ENCODE data around the gene BMPER. TPM values are rescaled to one million over a fixed set of nuclear protein-coding genes. Genes with fewer than 3 reads are reported as not detected.

Gene BMPER
- total and polyA plus RNA-seq, 2 experiments from 2014 or later: 40.5 to 97.3 TPM

DNA sequence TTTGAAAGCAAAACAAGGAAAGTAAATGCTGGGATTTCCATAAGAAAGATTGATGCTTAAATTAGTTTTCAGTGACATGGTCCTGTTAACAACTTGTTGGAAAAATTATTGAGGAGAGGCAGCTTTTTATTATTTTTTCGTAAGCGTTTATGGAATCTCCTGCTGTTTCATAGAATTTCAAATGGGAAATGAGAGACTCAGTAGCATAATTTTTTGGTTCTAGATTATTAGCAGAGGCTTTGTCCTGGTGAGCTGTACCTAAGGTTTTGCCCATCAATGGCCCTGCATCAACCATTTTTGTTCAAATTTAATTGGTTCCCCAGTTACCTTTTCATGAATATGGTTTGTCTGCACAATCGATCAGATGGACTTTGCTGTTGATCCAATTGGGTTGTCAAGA lies 205.7 kb downstream of the BMPER start:
- in situ Hi-C loops (cut with MboI): no loop called here
- H3K9me3 ChIP-seq (ENCODE audit: low read depth): no peaks in the 10 kb centered on the region

DNA sequence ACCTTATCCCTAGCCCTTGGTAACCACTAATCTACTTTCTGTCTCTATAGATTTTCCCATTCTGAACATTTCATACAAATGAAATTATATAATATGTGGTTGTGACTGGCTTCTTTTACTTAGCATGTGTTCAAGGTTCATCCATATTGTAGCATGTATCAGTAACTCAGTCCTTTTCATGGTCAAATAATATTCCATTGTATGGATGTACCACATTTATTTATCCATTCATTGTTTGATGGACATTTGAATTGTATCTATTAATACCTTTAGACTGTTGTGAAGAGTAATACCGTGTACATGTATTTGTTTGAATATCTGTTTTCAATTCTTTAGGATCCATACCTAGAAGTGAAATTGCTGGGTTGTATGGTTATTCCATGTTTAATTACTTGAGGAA lies 210.2 kb downstream of the BMPER start:
- Histone ChIP-seq H3K27me3 (replicated peaks; ENCODE audit: insufficient read depth) (no peaks in the 10 kb centered on the region), H3K4me3 (no peak overlapping the region), H3K36me3 (ENCODE audit: low read depth) (0 out of 2 replicates have a peak, but pooled peaks cover 7% of the 10 kb centered on the region), H3K9me3 (ENCODE audit: low read depth) (no peaks in the 10 kb centered on the region), H3K79me2 (ENCODE audit: insufficient read depth) (peaks cover 66% of the 10 kb centered on the region), H3K9ac (no peak overlapping the region), H3K27ac (no peak overlapping the region), H3F3A (ENCODE audit: insufficient read depth) (no peaks in the 10 kb centered on the region), H3K4me1 (ENCODE audit: insufficient read depth) (no peaks in the 10 kb centered on the region), H3K9me2 (ENCODE audit: insufficient read depth) (no peaks in the 10 kb centered on the region), H2AFZ (no peak overlapping the region), H3K4me2 (ENCODE audit: unreplicated experiment) (no peak overlapping the region), H4K20me1 (ENCODE audit: insufficient read depth) (no peaks in the 10 kb centered on the region)
- in situ Hi-C loops (cut with MboI): no loop called here
- 98 to 100% methylated on average over 1 of the region's 1 CpG for WGBS, 2 experiments (ENCODE audit: low coverage in 1 of 2, low lambda C conversion rate in 2 of 2, missing lambda C conversion rate in 2 of 2)
- TF ChIP-seq EZH2 (IDR thresholded peaks at IDR 0.05; ENCODE audit: insufficient read depth, poor library complexity, severe bottlenecking) (no peak), EZH2phosphoT487 (IDR thresholded peaks at IDR 0.05; ENCODE audit: insufficient read depth, low read depth) (no peak)
- no peak for DNase-seq

More for the DNA sequence above, 205.7 kb downstream of the BMPER start:
- Histone ChIP-seq H3K27ac (no peak overlapping the region), H3K79me2 (ENCODE audit: insufficient read depth) (peaks cover 54% of the 10 kb centered on the region), H3K4me1 (ENCODE audit: insufficient read depth) (peaks cover 27% of the 10 kb centered on the region), H3F3A (ENCODE audit: insufficient read depth) (peaks cover 30% of the 10 kb centered on the region), H3K4me2 (ENCODE audit: unreplicated experiment) (no peak overlapping the region), H3K4me3 (no peak overlapping the region), H3K36me3 (ENCODE audit: low read depth) (0 out of 2 replicates have a peak, but pooled peaks cover 7% of the 10 kb centered on the region), H2AFZ (no peak overlapping the region), H3K27me3 (replicated peaks; ENCODE audit: insufficient read depth) (no peaks in the 10 kb centered on the region), H3K9ac (no peak overlapping the region), H3K9me2 (ENCODE audit: insufficient read depth) (no peaks in the 10 kb centered on the region), H4K20me1 (ENCODE audit: insufficient read depth) (no peaks in the 10 kb centered on the region)
- 76 to 84% methylated on average over 3 of the region's 3 CpGs for WGBS, 2 experiments (ENCODE audit: low coverage in 1 of 2, low lambda C conversion rate in 2 of 2, missing lambda C conversion rate in 2 of 2)
- DNase-seq: no peak
- TF ChIP-seq EZH2phosphoT487 (IDR thresholded peaks at IDR 0.05; ENCODE audit: insufficient read depth, low read depth) (no peak), EZH2 (IDR thresholded peaks at IDR 0.05; ENCODE audit: insufficient read depth, poor library complexity, severe bottlenecking) (no peak)

DNA sequence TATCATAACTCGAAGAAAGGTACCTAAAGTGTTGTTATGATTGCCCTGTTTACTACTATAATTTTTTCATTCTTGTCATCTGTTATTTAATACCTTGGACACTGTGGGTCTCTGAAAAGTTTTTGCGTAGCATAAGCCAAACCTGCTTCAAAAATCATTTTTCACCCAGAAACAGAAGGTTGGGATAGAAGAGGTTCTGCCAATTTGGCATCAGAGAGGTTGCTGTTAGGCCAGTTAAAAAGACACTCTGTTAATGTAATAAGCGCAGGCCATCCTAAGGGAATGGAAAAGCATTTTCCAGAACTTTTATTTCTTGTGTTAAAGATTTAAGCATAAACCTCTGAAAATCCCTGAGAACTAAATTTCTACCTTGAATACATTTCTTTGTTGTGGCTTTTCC lies 212.2 kb downstream of the BMPER start:
- H3K4me3 ChIP-seq: no peak overlapping the region
- no peak for DNase-seq
- H3K79me2 ChIP-seq (ENCODE audit: insufficient read depth): peaks cover 61% of the 10 kb centered on the region
- 90 to 91% methylated on average over 3 of the region's 3 CpGs for WGBS, 2 experiments (ENCODE audit: low coverage in 1 of 2, low lambda C conversion rate in 2 of 2, missing lambda C conversion rate in 2 of 2)
- H2AFZ ChIP-seq: no peak overlapping the region
- no peaks in the 10 kb centered on the region for H3F3A ChIP-seq (ENCODE audit: insufficient read depth)
- no peak overlapping the region for H3K4me2 ChIP-seq (ENCODE audit: unreplicated experiment)
- no peak overlapping the region for H3K9ac ChIP-seq
- no peaks in the 10 kb centered on the region for H3K27me3 ChIP-seq (replicated peaks; ENCODE audit: insufficient read depth)
- H3K36me3 ChIP-seq (ENCODE audit: low read depth): 0 out of 2 replicates have a peak, but pooled peaks cover 7% of the 10 kb centered on the region
- H3K9me2 ChIP-seq (ENCODE audit: insufficient read depth): no peaks in the 10 kb centered on the region
- H4K20me1 ChIP-seq (ENCODE audit: insufficient read depth): no peaks in the 10 kb centered on the region
- no peaks in the 10 kb centered on the region for H3K9me3 ChIP-seq (ENCODE audit: low read depth)
- no peaks in the 10 kb centered on the region for H3K4me1 ChIP-seq (ENCODE audit: insufficient read depth)
- in situ Hi-C loops (cut with MboI): no loop called here
- no peak overlapping the region for H3K27ac ChIP-seq
- TF ChIP-seq EZH2 (IDR thresholded peaks at IDR 0.05; ENCODE audit: insufficient read depth, poor library complexity, severe bottlenecking) (no peak), EZH2phosphoT487 (IDR thresholded peaks at IDR 0.05; ENCODE audit: insufficient read depth, low read depth) (no peak)

DNA sequence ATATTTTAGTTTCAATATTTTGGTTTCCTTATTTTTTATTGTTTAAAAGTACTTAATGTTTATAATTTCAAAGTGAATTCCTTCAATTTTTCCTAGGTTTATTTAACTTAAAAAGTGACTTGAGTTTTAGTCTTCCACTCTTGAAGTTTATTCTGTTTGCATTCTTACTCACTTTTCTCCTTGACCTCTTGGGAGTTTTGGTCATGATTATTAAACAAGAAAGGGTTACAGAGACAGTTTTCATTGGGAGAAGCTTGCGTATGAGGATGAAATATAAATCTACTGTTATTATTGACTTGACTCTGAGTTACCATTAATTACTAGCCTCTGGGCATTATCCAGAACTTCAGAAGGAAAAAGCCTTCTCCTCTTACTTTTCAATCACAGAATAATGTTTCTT lies 216.0 kb downstream of the BMPER start:
- Histone ChIP-seq H3K9ac (no peak overlapping the region), H3K4me1 (ENCODE audit: insufficient read depth) (no peaks in the 10 kb centered on the region), H3K9me3 (ENCODE audit: low read depth) (peaks cover 3% of the 10 kb centered on the region), H3K79me2 (ENCODE audit: insufficient read depth) (peaks cover 37% of the 10 kb centered on the region), H3K4me3 (no peak overlapping the region), H2AFZ (no peak overlapping the region), H3K4me2 (ENCODE audit: unreplicated experiment) (no peak overlapping the region), H4K20me1 (ENCODE audit: insufficient read depth) (no peaks in the 10 kb centered on the region), H3F3A (ENCODE audit: insufficient read depth) (no peaks in the 10 kb centered on the region), H3K27me3 (replicated peaks; ENCODE audit: insufficient read depth) (no peaks in the 10 kb centered on the region), H3K36me3 (ENCODE audit: low read depth) (peaks cover 21% of the 10 kb centered on the region), H3K9me2 (ENCODE audit: insufficient read depth) (no peaks in the 10 kb centered on the region), H3K27ac (no peak overlapping the region)
- no peak for DNase-seq
- in situ Hi-C loops (cut with MboI): no loop called here
- no peak for TF ChIP-seq EZH2 (IDR thresholded peaks at IDR 0.05; ENCODE audit: insufficient read depth, poor library complexity, severe bottlenecking)
- TF ChIP-seq EZH2phosphoT487 (IDR thresholded peaks at IDR 0.05; ENCODE audit: insufficient read depth, low read depth): no peak
- WGBS, 2 experiments (ENCODE audit: low coverage in 1 of 2, low lambda C conversion rate in 2 of 2, missing lambda C conversion rate in 2 of 2): 50 to 53% methylated on average over 1 of the region's 1 CpG

DNA sequence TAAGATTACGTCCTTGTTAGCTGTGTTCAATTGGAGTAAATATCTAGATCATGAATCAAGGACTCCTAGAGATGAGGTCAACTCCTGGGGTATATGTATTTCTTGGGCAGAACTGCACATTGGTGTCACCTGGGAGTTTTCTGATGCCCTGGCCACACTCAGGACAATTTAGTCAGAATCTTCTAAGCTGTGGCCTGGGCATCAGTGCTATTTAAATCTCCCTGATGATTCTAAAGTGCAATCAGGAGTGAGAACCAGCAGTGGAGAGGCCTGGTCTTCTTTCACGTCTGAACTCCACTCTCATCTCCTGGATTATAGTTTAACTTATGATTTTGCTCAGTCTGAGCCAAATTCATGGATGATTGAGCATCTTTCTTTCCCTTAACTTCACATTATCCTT lies 218.0 kb downstream of the BMPER start:
- no peak for TF ChIP-seq EZH2 (IDR thresholded peaks at IDR 0.05; ENCODE audit: insufficient read depth, poor library complexity, severe bottlenecking)
- no peak for TF ChIP-seq EZH2phosphoT487 (IDR thresholded peaks at IDR 0.05; ENCODE audit: insufficient read depth, low read depth)

More for the DNA sequence above, 218.0 kb downstream of the BMPER start:
- Histone ChIP-seq H4K20me1 (ENCODE audit: insufficient read depth) (no peaks in the 10 kb centered on the region), H3K27me3 (replicated peaks; ENCODE audit: insufficient read depth) (no peaks in the 10 kb centered on the region), H3K36me3 (ENCODE audit: low read depth) (peaks cover 21% of the 10 kb centered on the region), H3F3A (ENCODE audit: insufficient read depth) (no peaks in the 10 kb centered on the region), H3K79me2 (ENCODE audit: insufficient read depth) (peaks cover 28% of the 10 kb centered on the region; the same call in 1 of the 2 replicates), H3K9me2 (ENCODE audit: insufficient read depth) (no peaks in the 10 kb centered on the region), H3K9me3 (ENCODE audit: low read depth) (peaks cover 3% of the 10 kb centered on the region), H3K4me1 (ENCODE audit: insufficient read depth) (peaks cover 3% of the 10 kb centered on the region), H3K27ac (no peak overlapping the region), H2AFZ (no peak overlapping the region), H3K4me2 (ENCODE audit: unreplicated experiment) (no peak overlapping the region), H3K9ac (no peak overlapping the region), H3K4me3 (no peak overlapping the region)
- in situ Hi-C loops (cut with MboI): no loop called here
- no peak for DNase-seq
- 65 to 73% methylated on average over 2 of the region's 2 CpGs for WGBS, 2 experiments (ENCODE audit: low coverage in 1 of 2, low lambda C conversion rate in 2 of 2, missing lambda C conversion rate in 2 of 2)
